HepG2 (cell line): Measurements from ENCODE around the gene GSDMA. TPM values are rescaled to one million over a fixed set of nuclear protein-coding genes. Genes with fewer than 3 reads are reported as not detected.

Experiments used
- ATAC-seq: fragments of 200-7000 bp; cut with Tn5 transposase; 3 replicates; pipeline ENCODE4 v1.9.1; 2020; ENCODE audit warnings: mild to moderate bottlenecking, moderate library complexity
- BruUV-seq: library from RNA; stranded (reverse); fragments of 400-500 nt; replicated peaks from 2 replicates; lab custom pipeline; 2021; lab: Mats Ljungman, UMichigan
- CTCF ChIA-PET: fragments of 300-600 bp; formaldehyde crosslinking; extraction: SDS; loops from one replicate; lab custom pipeline; 2021; ENCODE audit warnings: low total read pairs, inconsistent platforms, low intra/inter-chr PET ratio; lab: Yijun Ruan, JAX
- POLR2A ChIA-PET: fragments of 350-600 bp; sonication (Branson Sonifier 250); formaldehyde crosslinking; loops from one replicate; lab custom pipeline; 2020; ENCODE audit warnings: antibody characterized with exemption, inconsistent platforms; lab: Yijun Ruan, JAX
- DNase-seq: peaks from one replicate; pipeline ENCODE4 v3.0.0-alpha.2; 2015; ENCODE audit warnings: low spot score
- FAIRE-seq: peaks from 3 replicates; lab custom pipeline; 2011; peaks lifted over from hg19 to GRCh38; lab: Jason Lieb, UNC
- H2AFZ ChIP-seq: one replicate; pipeline ENCODE4 v1.6.1; 2011; ENCODE audit warnings: low read length, inconsistent platforms
- H3K27ac ChIP-seq: fragments of 300-600 bp; 3 replicates; pipeline ENCODE4 v1.8.0; 2011; ENCODE audit warnings: mixed run types, mild to moderate bottlenecking, mixed read lengths, low read length, inconsistent platforms; ENCODE audit not compliant: insufficient read depth; ENCODE audit errors: extremely low read length
- H3K27me3 ChIP-seq, 2 experiments: fragments of 200-600 bp in 1 of 2; 2 replicates in 1 of 2; 3 replicates in 1 of 2; pipeline versions ENCODE4 v1.6.0 to v1.8.0; 2011; ENCODE audit warnings: low read length in 2 of 2, mild to moderate bottlenecking in 2 of 2, moderate library complexity in 2 of 2, inconsistent platforms in 1 of 2; ENCODE audit not compliant: insufficient read depth in 2 of 2, control insufficient read depth in 1 of 2
- H3K36me3 ChIP-seq, 2 experiments: fragments of 200-600 bp in 1 of 2; replicated peaks in 1 of 2; 2 replicates in 1 of 2; 3 replicates in 1 of 2; pipeline versions ENCODE4 v1.5.1 to v1.8.0; 2011; ENCODE audit warnings: low read length in 2 of 2, inconsistent platforms in 1 of 2; ENCODE audit not compliant: insufficient read depth in 2 of 2, control insufficient read depth in 1 of 2
- H3K4me1 ChIP-seq: 2 replicates; pipeline ENCODE4 v1.5.1; 2012; ENCODE audit warnings: low read length, inconsistent platforms; ENCODE audit not compliant: insufficient read depth
- H3K4me2 ChIP-seq: 2 replicates; pipeline ENCODE4 v1.6.0; 2011; ENCODE audit warnings: low read depth, low read length, inconsistent platforms
- H3K4me3 ChIP-seq, 3 experiments: fragments of 200-600 bp in 1 of 3; sonication (generic), shearing (Covaris generic) in 1 of 3; replicated peaks in 1 of 3; 2 replicates each; pipeline ENCODE4 v1.5.1; 2011 to 2016; ENCODE audit warnings: low read length in 3 of 3, inconsistent platforms in 2 of 3, low read depth in 2 of 3, mild to moderate bottlenecking in 2 of 3, control low read depth in 1 of 3, mixed read lengths in 1 of 3; ENCODE audit not compliant: insufficient read depth in 1 of 3
- H3K79me2 ChIP-seq: one replicate; pipeline ENCODE4 v1.6.1; 2011; ENCODE audit warnings: low read length, inconsistent platforms; ENCODE audit not compliant: insufficient read depth
- H3K9ac ChIP-seq: 2 replicates; pipeline ENCODE4 v1.6.0; 2011; ENCODE audit warnings: mild to moderate bottlenecking, low read depth, low read length, inconsistent platforms; ENCODE audit not compliant: insufficient read depth
- H3K9me3 ChIP-seq: 2 replicates; pipeline ENCODE4 v1.5.1; 2012; ENCODE audit warnings: mild to moderate bottlenecking, low read length
- H4K20me1 ChIP-seq: 2 replicates; pipeline ENCODE4 v1.6.0; 2011; ENCODE audit warnings: inconsistent platforms, mild to moderate bottlenecking, low read length, moderate library complexity; ENCODE audit not compliant: insufficient read depth
- DNMT1 ChIP-seq: sonication (generic); formaldehyde crosslinking; IDR thresholded peaks from 2 replicates; pipeline ENCODE4 v1.5.1; 2020; ENCODE audit warnings: mild to moderate bottlenecking, missing genetic modification reagents
- HMGA1 ChIP-seq: sonication (generic); formaldehyde crosslinking; conservative IDR thresholded peaks from 2 replicates; pipeline ENCODE4 v1.4.0; 2020; ENCODE audit warnings: missing genetic modification reagents
- NFIB ChIP-seq: sonication (generic); formaldehyde crosslinking; IDR thresholded peaks from 2 replicates; pipeline ENCODE4 v1.9.0; 2021; ENCODE audit warnings: missing genetic modification reagents, mild to moderate bottlenecking, borderline replicate concordance
- REPIN1 ChIP-seq: sonication (generic); formaldehyde crosslinking; IDR thresholded peaks from 2 replicates; pipeline ENCODE4 v1.8.0; 2022; ENCODE audit warnings: missing genetic modification reagents, low read depth, mild to moderate bottlenecking, borderline replicate concordance
- SNAPC2 ChIP-seq: sonication (generic); formaldehyde crosslinking; IDR thresholded peaks from 2 replicates; pipeline ENCODE4 v1.8.1; 2022; ENCODE audit warnings: mild to moderate bottlenecking, missing genetic modification reagents
- SOX5 ChIP-seq: IDR thresholded peaks from 2 replicates; pipeline ENCODE4 v1.6.1; 2016; ENCODE audit warnings: borderline replicate concordance
- TBL1XR1 ChIP-seq: fragments of 150-350 bp; IDR thresholded peaks from 2 replicates; pipeline ENCODE4 v1.6.1; 2014; ENCODE audit warnings: borderline replicate concordance, low read length; ENCODE audit not compliant: partially characterized antibody
- TFDP1 ChIP-seq: IDR thresholded peaks from 2 replicates; pipeline ENCODE4 v1.6.1; 2016; ENCODE audit warnings: missing compliant biosample characterization, missing genetic modification reagents, borderline replicate concordance
- ZFP36 ChIP-seq: fragments of 150-350 bp; IDR thresholded peaks from 2 replicates; pipeline ENCODE4 v1.6.1; 2018; ENCODE audit warnings: borderline replicate concordance, low read length, low read depth; ENCODE audit not compliant: partially characterized antibody
- ZNF142 ChIP-seq: sonication (generic); formaldehyde crosslinking; IDR thresholded peaks from 2 replicates; pipeline ENCODE4 v1.4.0; 2020; ENCODE audit warnings: missing genetic modification reagents
- ZNF18 ChIP-seq: sonication (generic); formaldehyde crosslinking; IDR thresholded peaks from 2 replicates; pipeline ENCODE4 v1.8.0; 2022; ENCODE audit warnings: mild to moderate bottlenecking, missing genetic modification reagents; ENCODE audit not compliant: insufficient replicate concordance
- ZNF784 ChIP-seq: sonication (generic); formaldehyde crosslinking; IDR thresholded peaks from 2 replicates; pipeline ENCODE4 v1.5.1; 2020; ENCODE audit warnings: missing genetic modification reagents, mild to moderate bottlenecking, borderline replicate concordance
- WGBS: methylation state at CpG from one replicate; pipeline ENCODE4 v1.1.6; 2017; ENCODE audit warnings: low lambda C conversion rate; 5-methylcytosine and 5-hydroxymethylcytosine counted together
- in situ Hi-C: cut with HindIII; loops from 2 replicates; pipeline ENCODE4 v1.10.0; 2017; ENCODE audit warnings: low pct_unique_long_range_greater_than_20kb; ENCODE audit not compliant: extremely low pct_ligation_motif_present
- intact Hi-C: fragments of 100-400 bp; cut with micrococcal nuclease; formaldehyde crosslinking; loops from one replicate; pipeline ENCODE4 v1.10.0; 2022; ENCODE audit not compliant: unreplicated experiment
- polyA plus RNA-seq, 8 experiments: library from polyadenylated mRNA; depleted of rRNA in 3 of 8; stranded (reverse) in 7 of 8; unstranded in 1 of 8; fragments of >200 nt; fragmentation: Illumina TruSeq in 4 of 8; extraction: Trizol in 4 of 8; gene quantifications; 2 replicates each; pipeline versions ENCODE4 v1.2.1 to v1.2.3, GENCODE V29; 2011 to 2016; ENCODE audit warnings: low read depth in 4 of 8, missing spikeins in 1 of 8, mixed read lengths in 1 of 8; ENCODE audit not compliant: insufficient read depth in 1 of 8
- total RNA-seq, 5 experiments: library from RNA; depleted of rRNA; stranded (reverse); fragments of >200 nt; fragmentation: Illumina TruSeq; extraction: Trizol; gene quantifications; 2 replicates each; pipeline ENCODE4 v1.2.3, GENCODE V29; 2016; ENCODE audit warnings: low read depth in 1 of 5

GSDMA gene
- total and polyA plus RNA-seq, 2 of the 13 experiments (the other 11 are each of a cell fraction or from before 2014, with no cell fraction given), result not detected

GRCh38 chr17:39927101-39927928, 35.5 kb upstream of the GSDMA start, which contains the start of the genes LRRC3C and ORMDL3:
TSS of gene LRRC3C (plus strand) at chr17:39927732. CDS start at chr17:39941524, 13,792 bp downstream.
TSS of gene ORMDL3 (minus strand) at chr17:39927601. CDS start at chr17:39924203, 3,398 bp downstream.
- CTCF ChIA-PET, result interaction anchor here (1.0 kb wide), 1 partner anchor 56 kb away, joined by 3 read pairs; no protein-coding TSS in a partner anchor
- WGBS, result 3% methylated on average over 58 of the region's 72 CpGs
- no peak for TF ChIP-seq REPIN1 (CRISPR knock-in tag)
- TF ChIP-seq HMGA1 (CRISPR knock-in tag), result no peak
- TF ChIP-seq TBL1XR1, result peak; percentile 84
- peak; percentile 18; the same call in 1 of the 2 replicates for TF ChIP-seq DNMT1
- TF ChIP-seq ZNF784 (CRISPR knock-in tag), result no peak; the same call in 1 of the 2 replicates
- no peak for TF ChIP-seq ZFP36
- TF ChIP-seq ZNF18 (CRISPR knock-in tag), result peak; percentile 92
- 0 out of 2 replicates have a peak, but pooled peaks have one; percentile 2 for TF ChIP-seq SNAPC2 (CRISPR knock-in tag)
- TF ChIP-seq SOX5 (CRISPR knock-in tag), result peak; percentile 28; the same call in 1 of the 2 replicates
- peak; percentile 68 for TF ChIP-seq TFDP1 (CRISPR knock-in tag)
- TF ChIP-seq ZNF142 (CRISPR knock-in tag), result peak; percentile 40; the same call in 1 of the 2 replicates
- TF ChIP-seq NFIB (CRISPR knock-in tag), result no peak

More at GRCh38 chr17:39927101-39927928, 35.5 kb upstream of the GSDMA start, which contains the start of the genes LRRC3C and ORMDL3:
- Histone ChIP-seq H3K9ac (peak within 1 kb of the TSS; percentile 90), H3K79me2 (peaks cover 46% of the 10 kb centered on the region), H3K4me2 (peak within 1 kb of the TSS; percentile 97), H3K4me1 (peaks cover 65% of the 10 kb centered on the region), H3K9me3 (no peaks in the 10 kb centered on the region), H3K36me3 (peaks cover 12 to 18% of the 10 kb centered on the region in 2 experiments), H3K4me3 (peak within 1 kb of the TSS; percentile 72 to 96 (median 90)), H4K20me1 (peaks cover 5% of the 10 kb centered on the region; the same call in 1 of the 2 replicates), H2AFZ (peak within 1 kb of the TSS; percentile 86), H3K27ac (peak within 1 kb of the TSS; percentile 93), H3K27me3 (no peaks in the 10 kb centered on the region; a peak in 1 of 5 replicates)
- DNase-seq (peak; percentile 94), ATAC-seq (peak; percentile 71), FAIRE-seq (peak; percentile 78)
- in situ Hi-C loops (no loop called here), intact Hi-C loops (loop anchor here (1.0 to 10.0 kb wide), 3 partner anchors 11 to 177 kb away; partner anchors contain the start of genes NR1D1 and PSMD3)
- no TSS peak for BruUV-seq
- POLR2A ChIA-PET, result interaction anchor here (0.8 to 5.3 kb wide), 15 partner anchors 9 to 399 kb away, joined by 3 to 47 read pairs (median 4); partner anchors contain the start of genes GSDMB and PSMD3
